K562 (cell line): ENCODE results near the gene CHORDC1. TPM values are rescaled to one million over a fixed set of nuclear protein-coding genes. Genes with fewer than 3 reads are reported as not detected.

Experiments used
- ATAC-seq: fragments of 200-7000 bp; cut with Tn5 transposase; 3 replicates; pipeline ENCODE4 v1.9.1; 2020; ENCODE audit warnings: moderate library complexity
- BruUV-seq: library from RNA; stranded (reverse); fragments of 400-500 nt; replicated peaks from 2 replicates; lab custom pipeline; 2021; lab: Mats Ljungman, UMichigan
- CTCF ChIA-PET: fragments of 300-600 bp; formaldehyde crosslinking; extraction: SDS; loops from one replicate; lab custom pipeline; 2021; ENCODE audit warnings: low intra/inter-chr PET ratio; lab: Yijun Ruan, JAX
- POLR2A ChIA-PET: fragments of 300-600, 350-650 bp; sonication (Branson Sonifier 250); formaldehyde crosslinking; extraction: SDS; loops from one replicate; lab custom pipeline; 2021; ENCODE audit warnings: antibody characterized with exemption, inconsistent platforms; lab: Yijun Ruan, JAX
- DNase-seq, 4 experiments: peaks; one replicate each; pipeline versions ENCODE4 v3.0.0 to v3.0.0-alpha.2; 2011 to 2018; ENCODE audit warnings: low spot score in 3 of 4, mixed read lengths in 3 of 4; ENCODE audit errors: extremely low read depth in 1 of 4
- FAIRE-seq: peaks from 2 replicates; lab custom pipeline; 2011; peaks lifted over from hg19 to GRCh38; lab: Jason Lieb, UNC
- H2AFZ ChIP-seq: 2 replicates; pipeline ENCODE4 v1.6.0; 2011; ENCODE audit warnings: low read depth, low read length, control low read depth, inconsistent platforms
- H3K27ac ChIP-seq: fragments of 200-600 bp; 3 replicates; pipeline ENCODE4 v1.8.0; 2011; ENCODE audit warnings: low read depth, mild to moderate bottlenecking, control low read depth, inconsistent platforms, low read length, moderate library complexity, mixed read lengths; ENCODE audit errors: extremely low read depth
- H3K27me3 ChIP-seq, 2 experiments: fragments of 300-600 bp in 1 of 2; 2 replicates in 1 of 2; 3 replicates in 1 of 2; pipeline versions ENCODE4 v1.6.0 to v1.8.0; 2011; ENCODE audit warnings: inconsistent platforms in 2 of 2, low read length in 2 of 2, mild to moderate bottlenecking in 1 of 2, mixed read lengths in 1 of 2, moderate library complexity in 1 of 2; ENCODE audit not compliant: control insufficient read depth in 2 of 2, insufficient read depth in 2 of 2
- H3K36me3 ChIP-seq: fragments of 300-600 bp; 3 replicates; pipeline ENCODE4 v1.8.0; 2011; ENCODE audit warnings: mild to moderate bottlenecking, low read length, inconsistent platforms; ENCODE audit not compliant: control insufficient read depth, insufficient read depth
- H3K4me1 ChIP-seq, 2 experiments: fragments of 200-600 bp in 1 of 2; replicated peaks in 1 of 2; 2 replicates in 1 of 2; 3 replicates in 1 of 2; pipeline versions ENCODE4 v1.5.1 to v1.8.0; 2011; ENCODE audit warnings: inconsistent platforms in 2 of 2, low read length in 2 of 2, mild to moderate bottlenecking in 1 of 2, mixed read lengths in 1 of 2, moderate library complexity in 1 of 2; ENCODE audit not compliant: control insufficient read depth in 2 of 2, insufficient read depth in 2 of 2
- H3K4me2 ChIP-seq: 2 replicates; pipeline ENCODE4 v1.6.1; 2011; ENCODE audit warnings: low read length, control low read depth, inconsistent platforms, mixed read lengths; ENCODE audit not compliant: insufficient read depth
- H3K4me3 ChIP-seq: fragments of 200-600 bp; sonication (generic), shearing (Covaris generic); 2 replicates; pipeline ENCODE4 v1.5.1; 2016; ENCODE audit warnings: control low read depth, inconsistent platforms
- H3K79me2 ChIP-seq: fragments of 200-600 bp; 3 replicates; pipeline ENCODE4 v1.8.0; 2011; ENCODE audit warnings: low read length, inconsistent platforms; ENCODE audit not compliant: control insufficient read depth, insufficient read depth
- H3K9ac ChIP-seq, 2 experiments: 2 replicates each; pipeline versions ENCODE4 v1.6.0 to v1.6.1; 2011; ENCODE audit warnings: low read depth in 2 of 2, low read length in 2 of 2, control low read depth in 1 of 2, inconsistent platforms in 1 of 2, mild to moderate bottlenecking in 1 of 2, mixed read lengths in 1 of 2; ENCODE audit not compliant: insufficient read depth in 1 of 2
- H3K9me1 ChIP-seq: one replicate; pipeline ENCODE4 v1.6.0; 2011; ENCODE audit warnings: inconsistent platforms, mild to moderate bottlenecking, low read length, moderate library complexity; ENCODE audit not compliant: control insufficient read depth, insufficient read depth
- H3K9me3 ChIP-seq: replicated peaks from 2 replicates; pipeline ENCODE4 v1.5.1; 2011; ENCODE audit warnings: low read depth, low read length, inconsistent platforms; ENCODE audit not compliant: control insufficient read depth, insufficient read depth
- H4K20me1 ChIP-seq: replicated peaks from 2 replicates; pipeline ENCODE4 v1.6.1; 2011; ENCODE audit warnings: low read length, inconsistent platforms, mixed read lengths; ENCODE audit not compliant: control insufficient read depth, insufficient read depth
- ARNT ChIP-seq, 2 experiments: fragments of 450-650 bp; IDR thresholded peaks; 2 replicates each; pipeline ENCODE4 v1.6.1; 2016; ENCODE audit warnings: mild to moderate bottlenecking in 1 of 2
- ATF4 ChIP-seq: fragments of 450-650 bp; formaldehyde crosslinking; IDR thresholded peaks from 2 replicates; pipeline ENCODE4 v1.4.0; 2022; ENCODE audit warnings: mild to moderate bottlenecking, moderate library complexity
- CEBPG ChIP-seq, 3 experiments: fragments of 200-800 bp in 1 of 3; sonication (Bioruptor generic) in 1 of 3; sonication (generic) in 1 of 3; formaldehyde crosslinking in 1 of 3; IDR thresholded peaks in 2 of 3; conservative IDR thresholded peaks in 1 of 3; 2 replicates each; pipeline versions ENCODE4 v1.6.1 to v1.8.0; 2016 to 2022; ENCODE audit warnings: missing compliant biosample characterization in 2 of 3, missing genetic modification characterization in 2 of 3, mild to moderate bottlenecking in 1 of 3, missing genetic modification reagents in 1 of 3
- CHCHD3 ChIP-seq: fragments of 250-450 bp; sonication (Bioruptor Pico); IDR thresholded peaks from 2 replicates; pipeline ENCODE4 v2.1.2; 2022; ENCODE audit warnings: mild to moderate bottlenecking
- CREM ChIP-seq: IDR thresholded peaks from 2 replicates; pipeline ENCODE4 v1.6.1; 2014; ENCODE audit warnings: antibody characterized with exemption, low read depth
- E4F1 ChIP-seq: fragments of 250-450 bp; sonication (Bioruptor Pico); IDR thresholded peaks from 2 replicates; pipeline ENCODE4 v1.5.0; 2021; ENCODE audit warnings: mild to moderate bottlenecking, borderline replicate concordance
- EP300 ChIP-seq: IDR thresholded peaks from 2 replicates; pipeline ENCODE4 v1.6.1; 2012; ENCODE audit warnings: low read length, improper control_type of control experiment
- FOXK2 ChIP-seq, 2 experiments: fragments of 450-650 bp; IDR thresholded peaks in 1 of 2; conservative IDR thresholded peaks in 1 of 2; 2 replicates each; pipeline ENCODE4 v1.6.1; 2016; ENCODE audit warnings: low read depth in 2 of 2, mild to moderate bottlenecking in 1 of 2
- KHSRP ChIP-seq: fragments of 450-650 bp; IDR thresholded peaks from 2 replicates; pipeline ENCODE4 v1.6.1; 2017
- LEF1 ChIP-seq: fragments of 450-650 bp; IDR thresholded peaks from 2 replicates; pipeline ENCODE4 v1.6.1; 2016; ENCODE audit warnings: mild to moderate bottlenecking
- MYC ChIP-seq, 2 experiments: fragments of 250-450 bp in 1 of 2; sonication (Bioruptor Pico) in 1 of 2; IDR thresholded peaks; 2 replicates each; pipeline versions ENCODE4 v1.5.1 to v1.6.1; 2012 to 2021; ENCODE audit warnings: low read depth in 2 of 2, borderline replicate concordance in 1 of 2, improper control_type of control experiment in 1 of 2, low read length in 1 of 2, mild to moderate bottlenecking in 1 of 2, moderate library complexity in 1 of 2
- NBN ChIP-seq: fragments of 450-650 bp; IDR thresholded peaks from 2 replicates; pipeline ENCODE4 v1.6.1; 2016; ENCODE audit warnings: low read depth, mild to moderate bottlenecking
- PCBP2 ChIP-seq: fragments of 200-400 bp; formaldehyde crosslinking; IDR thresholded peaks from 2 replicates; pipeline ENCODE4 v1.6.1; 2018; ENCODE audit warnings: low read length, low read depth, mild to moderate bottlenecking, moderate library complexity; ENCODE audit not compliant: poor library complexity, severe bottlenecking
- RCOR1 ChIP-seq, 2 experiments: IDR thresholded peaks; 2 replicates each; pipeline ENCODE4 v1.6.1; 2012; ENCODE audit warnings: low read depth in 2 of 2, low read length in 2 of 2, borderline replicate concordance in 1 of 2, improper control_type of control experiment in 1 of 2
- ZEB2 ChIP-seq: fragments of 450-650 bp; IDR thresholded peaks from 2 replicates; pipeline ENCODE4 v1.6.1; 2016
- ZNF384 ChIP-seq: IDR thresholded peaks from 2 replicates; pipeline ENCODE4 v1.6.1; 2012; ENCODE audit warnings: low read depth, low read length, improper control_type of control experiment
- WGBS: fragments of 100-300 bp; shearing (Covaris generic); methylation state at CpG from one replicate; pipeline ENCODE4 v1.1.6; 2016; ENCODE audit warnings: low coverage, mixed read lengths; ENCODE audit not compliant: insufficient coverage; ENCODE audit errors: missing lambda C conversion rate; 5-methylcytosine and 5-hydroxymethylcytosine counted together
- in situ Hi-C: fragments of 300-500 bp; cut with MboI; formaldehyde crosslinking; loops from 4 replicates; pipeline ENCODE4 v1.15.0; 2018; ENCODE audit warnings: inconsistent platforms, mixed read lengths
- intact Hi-C: fragments of 100-400 bp; cut with micrococcal nuclease; formaldehyde crosslinking; loops from 2 replicates; pipeline ENCODE4 v1.14.2; 2022
- polyA plus RNA-seq, 8 experiments: library from polyadenylated mRNA; depleted of rRNA in 4 of 8; stranded (reverse) in 5 of 8; unstranded in 3 of 8; fragments of >200 nt; fragmentation: Nextera tagmentation in 2 of 8; fragmentation: Illumina TruSeq in 1 of 8; extraction: Ambion mirVana in 2 of 8; extraction: Trizol in 1 of 8; gene quantifications; 2 replicates each; pipeline versions ENCODE4 v1.2.1 to v1.2.3, GENCODE V29; 2011 to 2014; ENCODE audit warnings: inconsistent platforms in 1 of 8, missing spikeins in 1 of 8
- total RNA-seq, 7 experiments: library from RNA; depleted of rRNA in 6 of 7; stranded (reverse); fragments of >200 nt in 6 of 7; fragmentation: Illumina TruSeq in 2 of 7; extraction: Trizol in 2 of 7; gene quantifications; 2 replicates each; pipeline versions ENCODE4 v1.2.1 to v1.2.3, GENCODE V29; 2011 to 2021; ENCODE audit warnings: low replicate concordance in 1 of 7
- TF ChIP-seq, protein P1 (sequence below): fragments of 450-650 bp; IDR thresholded peaks from 2 replicates; pipeline ENCODE4 v1.6.1; 2016; ENCODE audit warnings: missing biosample characterization, missing genetic modification characterization

The CHORDC1 gene
- total and polyA plus RNA-seq, 9 of the 15 experiments (the other 6 are each of a cell fraction or from before 2014, with no cell fraction given): 68.7 to 148 (median 112) TPM

DNA sequence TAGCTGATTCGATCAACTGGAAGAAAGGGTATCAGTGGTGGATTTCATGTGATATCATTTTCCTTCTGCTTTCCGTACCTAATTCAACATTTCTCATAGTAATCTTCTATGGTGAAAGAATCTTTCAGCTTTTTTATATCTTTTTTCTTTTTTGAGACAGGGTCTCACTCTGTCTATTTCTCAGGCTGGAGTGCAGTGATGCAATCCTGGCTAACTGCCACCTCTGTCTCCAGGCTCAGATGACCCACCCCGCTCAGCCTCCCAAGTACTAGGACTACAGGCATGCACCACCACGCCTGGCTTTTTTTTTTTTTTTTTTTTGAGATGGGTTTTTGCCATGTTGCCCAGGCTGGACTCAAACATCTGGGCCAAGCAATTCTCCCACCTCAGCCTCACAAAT, 18.6 kb upstream of the CHORDC1 start:
- H4K20me1 ChIP-seq: no peaks in the 10 kb centered on the region
- H3K9ac ChIP-seq: peak overlapping the region in 1 of 2 experiments; percentile 54; a peak in 1 of 4 replicates
- in situ Hi-C loops (no loop called here), intact Hi-C loops (loop anchor here (2.0 kb wide), 1 partner anchor 19 kb away; the partner anchor contains the start of gene CHORDC1)
- no peaks in the 10 kb centered on the region for H3K79me2 ChIP-seq
- ATAC-seq (peak; percentile 91), FAIRE-seq (peak; percentile 44), DNase-seq (peak in 2 of 4 experiments; percentile 34 to 80)
- H3K4me1 ChIP-seq: peaks cover 8 to 16% of the 10 kb centered on the region in 2 experiments; a peak in 4 of 5 replicates
- H3K4me2 ChIP-seq: peak overlapping the region; percentile 60; the same call in 1 of the 2 replicates
- peak overlapping the region; percentile 66; the same call in 1 of the 2 replicates for H2AFZ ChIP-seq
- no peak overlapping the region; the same call in 1 of the 3 replicates for H3K27ac ChIP-seq
- no peaks in the 10 kb centered on the region for H3K9me1 ChIP-seq
- WGBS: 0% methylated on average over 4 of the region's 4 CpGs
- no peaks in the 10 kb centered on the region for H3K36me3 ChIP-seq
- no TSS peak for BruUV-seq
- H3K9me3 ChIP-seq: no peaks in the 10 kb centered on the region
- ChIA-PET CTCF (no interaction called here), POLR2A (no interaction called here)
- peak overlapping the region; percentile 28; the same call in 1 of the 2 replicates for H3K4me3 ChIP-seq
- no peaks in the 10 kb centered on the region for H3K27me3 ChIP-seq
- TF ChIP-seq ARNT (IDR thresholded peaks at IDR 0.05) (peak in 1 of 2 experiments; percentile 24; a peak in 1 of 4 replicates), PCBP2 (no peak), NBN (0 out of 2 replicates have a peak, but pooled peaks have one; percentile 64), CEBPG (CRISPR knock-in tag; IDR thresholded peaks at IDR 0.05) (peak; percentile 83), CEBPG (tag; conservative IDR thresholded peaks at IDR 0.05 in 1 of 2, IDR thresholded peaks at IDR 0.05 in 1 of 2) (peak; percentile 80 to 85), ATF4 (CRISPR knock-in tag) (peak; percentile 73; the same call in 1 of the 2 replicates), RCOR1 (IDR thresholded peaks at IDR 0.05; ENCODE audit: borderline replicate concordance in 1 of 2, low read depth in 2 of 2, low read length in 2 of 2) (peak in 1 of 2 experiments; percentile 59; a peak in 2 of 4 replicates), E4F1 (CRISPR knock-in tag) (no peak), CHCHD3 (CRISPR knock-in tag) (no peak), CREM (peak; percentile 17; the same call in 1 of the 2 replicates), FOXK2 (conservative IDR thresholded peaks at IDR 0.05 in 1 of 2, IDR thresholded peaks at IDR 0.05 in 1 of 2; ENCODE audit: low read depth in 2 of 2) (no peak), ZEB2 (peak; percentile 46; the same call in 1 of the 2 replicates), EP300 (peak; percentile 19; the same call in 1 of the 2 replicates), MYC (IDR thresholded peaks at IDR 0.05; ENCODE audit: low read depth, low read length) (peak; percentile 61; the same call in 1 of the 2 replicates), MYC (CRISPR knock-in tag; IDR thresholded peaks at IDR 0.05; ENCODE audit: borderline replicate concordance, low read depth) (no peak), LEF1 (peak; percentile 35; the same call in 1 of the 2 replicates), ZNF384 (peak; percentile 95), KHSRP (no peak)
- TF ChIP-seq, protein P1, sequence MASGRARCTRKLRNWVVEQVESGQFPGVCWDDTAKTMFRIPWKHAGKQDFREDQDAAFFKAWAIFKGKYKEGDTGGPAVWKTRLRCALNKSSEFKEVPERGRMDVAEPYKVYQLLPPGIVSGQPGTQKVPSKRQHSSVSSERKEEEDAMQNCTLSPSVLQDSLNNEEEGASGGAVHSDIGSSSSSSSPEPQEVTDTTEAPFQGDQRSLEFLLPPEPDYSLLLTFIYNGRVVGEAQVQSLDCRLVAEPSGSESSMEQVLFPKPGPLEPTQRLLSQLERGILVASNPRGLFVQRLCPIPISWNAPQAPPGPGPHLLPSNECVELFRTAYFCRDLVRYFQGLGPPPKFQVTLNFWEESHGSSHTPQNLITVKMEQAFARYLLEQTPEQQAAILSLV (tag): peak; percentile 64; the same call in 1 of the 2 replicates
